Fibroblast of the aortic adventitia (primary cell): ENCODE results near the gene RASAL1. TPM values are rescaled to one million over a fixed set of nuclear protein-coding genes. Genes with fewer than 3 reads are reported as not detected.

Source experiments
- DNase-seq: peaks from one replicate; pipeline ENCODE4 v3.0.0-alpha.2; 2010; ENCODE audit warnings: low read depth
- H3K4me3 ChIP-seq: 2 replicates; pipeline ENCODE4 v1.5.1; 2011; ENCODE audit warnings: low read depth, mild to moderate bottlenecking, control low read depth, low read length, moderate library complexity
- CTCF ChIP-seq: IDR thresholded peaks from 2 replicates; pipeline ENCODE4 v1.5.1; 2011; ENCODE audit warnings: mild to moderate bottlenecking, low read length, control low read depth, inconsistent platforms; ENCODE audit not compliant: insufficient read depth
- total RNA-seq: library from RNA; depleted of rRNA; stranded (reverse); fragments of >200 nt; gene quantifications from 2 replicates; pipeline ENCODE4 v1.2.3, GENCODE V29; 2012; ENCODE audit warnings: low replicate concordance

The RASAL1 gene
- total RNA-seq, 1 donor: not detected

- no peak for TF ChIP-seq CTCF
- no peak overlapping the region for H3K4me3 ChIP-seq
- DNase-seq: no peak
Measured at GRCh38 chr12:113140706-113141105, 5.1 kb upstream of the RASAL1 start.

GRCh38 chr12:113138826-113139225, 3.3 kb upstream of the RASAL1 start:
- DNase-seq: no peak
- no peak for TF ChIP-seq CTCF
- no peak overlapping the region for H3K4me3 ChIP-seq

GRCh38 chr12:113137861-113138783, 2.6 kb upstream of the RASAL1 start:
- H3K4me3 ChIP-seq: no peak overlapping the region
- no peak for DNase-seq
- TF ChIP-seq CTCF: no peak

- no peak overlapping the region for H3K4me3 ChIP-seq
- no peak for TF ChIP-seq CTCF
- no peak for DNase-seq
Measured at GRCh38 chr12:113136990-113137511, 1.5 kb upstream of the RASAL1 start.

- H3K4me3 ChIP-seq: no peak overlapping the region
- TF ChIP-seq CTCF: no peak
- DNase-seq: no peak
Measured at GRCh38 chr12:113136128-113136989, 798 bp upstream of the RASAL1 start.

GRCh38 chr12:113134521-113134951, 1.0 kb downstream of the RASAL1 start:
- DNase-seq: no peak
- no peak overlapping the region for H3K4me3 ChIP-seq
- TF ChIP-seq CTCF: no peak
